ENCODE data around the gene ZNF248. TPM values are rescaled to one million over a fixed set of nuclear protein-coding genes. Genes with fewer than 3 reads are reported as not detected.

The ZNF248 gene
- total and polyA plus RNA-seq, 2 donors (not counting 1 experiment from before 2014, with no cell fraction given) = 6.9 to 10.9 TPM

GRCh38 chr10:37895674-37896073 is 38.3 kb upstream of the ZNF248 start:
- Histone ChIP-seq H3K79me2 (ENCODE audit: control insufficient read depth, insufficient read depth, low read length) (no peaks in the 10 kb centered on the region), H3K9ac (ENCODE audit: insufficient read depth, low read length) (no peak overlapping the region), H2AFZ (ENCODE audit: low read length) (no peak overlapping the region), H3K4me1 (ENCODE audit: control insufficient read depth, extremely low read depth, insufficient read depth, low read length) (no peaks in the 10 kb centered on the region), H3K36me3 (ENCODE audit: control insufficient read depth, insufficient read depth, low read length) (no peaks in the 10 kb centered on the region), H3K27ac (ENCODE audit: insufficient read depth, low read length) (no peak overlapping the region), H4K20me1 (ENCODE audit: control insufficient read depth, extremely low read depth, insufficient read depth, low read length) (no peaks in the 10 kb centered on the region), H3K27me3 (ENCODE audit: control insufficient read depth, insufficient read depth, low read length) (no peaks in the 10 kb centered on the region), H3K4me2 (ENCODE audit: extremely low read depth, insufficient read depth, low read length) (no peak overlapping the region), H3K9me3 (ENCODE audit: control insufficient read depth, insufficient read depth, low read depth, low read length) (no peaks in the 10 kb centered on the region), H3K4me3 (replicated peaks in 1 of 4; ENCODE audit: control extremely low read depth in 1 of 4, insufficient read depth in 1 of 4, low read depth in 3 of 4, low read length in 4 of 4) (no peak overlapping the region)
- TF ChIP-seq CTCF (conservative IDR thresholded peaks at IDR 0.05 in 1 of 2, IDR thresholded peaks at IDR 0.05 in 1 of 2; ENCODE audit: low read depth in 1 of 2, low read length in 2 of 2) (no peak), EZH2 (IDR thresholded peaks at IDR 0.05; ENCODE audit: low read length, missing control alignments) (no peak)
- DNase-seq (ENCODE audit: low read depth in 2 of 2) = no peak

GRCh38 chr10:37885850-37886249 is 28.4 kb upstream of the ZNF248 start:
- no peaks in the 10 kb centered on the region for H3K79me2 ChIP-seq (ENCODE audit: control insufficient read depth, insufficient read depth, low read length)
- no peak for TF ChIP-seq EZH2 (IDR thresholded peaks at IDR 0.05; ENCODE audit: low read length, missing control alignments)
- TF ChIP-seq CTCF (conservative IDR thresholded peaks at IDR 0.05 in 1 of 2, IDR thresholded peaks at IDR 0.05 in 1 of 2; ENCODE audit: low read depth in 1 of 2, low read length in 2 of 2) = no peak
- no peak overlapping the region for H3K9ac ChIP-seq (ENCODE audit: insufficient read depth, low read length)
- no peak overlapping the region for H3K4me3 ChIP-seq (replicated peaks in 1 of 4; ENCODE audit: control extremely low read depth in 1 of 4, insufficient read depth in 1 of 4, low read depth in 3 of 4, low read length in 4 of 4)
- H3K27me3 ChIP-seq (ENCODE audit: control insufficient read depth, insufficient read depth, low read length) = no peaks in the 10 kb centered on the region
- H2AFZ ChIP-seq (ENCODE audit: low read length) = no peak overlapping the region
- H3K27ac ChIP-seq (ENCODE audit: insufficient read depth, low read length) = no peak overlapping the region
- H3K4me2 ChIP-seq (ENCODE audit: extremely low read depth, insufficient read depth, low read length) = no peak overlapping the region
- H4K20me1 ChIP-seq (ENCODE audit: control insufficient read depth, extremely low read depth, insufficient read depth, low read length) = no peaks in the 10 kb centered on the region
- no peaks in the 10 kb centered on the region for H3K36me3 ChIP-seq (ENCODE audit: control insufficient read depth, insufficient read depth, low read length)
- H3K9me3 ChIP-seq (ENCODE audit: control insufficient read depth, insufficient read depth, low read depth, low read length) = no peaks in the 10 kb centered on the region
- DNase-seq (ENCODE audit: low read depth in 2 of 2) = no peak
- no peaks in the 10 kb centered on the region for H3K4me1 ChIP-seq (ENCODE audit: control insufficient read depth, extremely low read depth, insufficient read depth, low read length)

GRCh38 chr10:37872955-37873354 is 15.5 kb upstream of the ZNF248 start:
- Histone ChIP-seq H3K4me2 (ENCODE audit: extremely low read depth, insufficient read depth, low read length) (no peak overlapping the region), H3K79me2 (ENCODE audit: control insufficient read depth, insufficient read depth, low read length) (no peaks in the 10 kb centered on the region), H2AFZ (ENCODE audit: low read length) (no peak overlapping the region), H3K27ac (ENCODE audit: insufficient read depth, low read length) (no peak overlapping the region), H4K20me1 (ENCODE audit: control insufficient read depth, extremely low read depth, insufficient read depth, low read length) (no peaks in the 10 kb centered on the region), H3K36me3 (ENCODE audit: control insufficient read depth, insufficient read depth, low read length) (no peaks in the 10 kb centered on the region), H3K4me3 (replicated peaks in 1 of 4; ENCODE audit: control extremely low read depth in 1 of 4, insufficient read depth in 1 of 4, low read depth in 3 of 4, low read length in 4 of 4) (no peak overlapping the region), H3K4me1 (ENCODE audit: control insufficient read depth, extremely low read depth, insufficient read depth, low read length) (no peaks in the 10 kb centered on the region), H3K9ac (ENCODE audit: insufficient read depth, low read length) (no peak overlapping the region), H3K27me3 (ENCODE audit: control insufficient read depth, insufficient read depth, low read length) (no peaks in the 10 kb centered on the region), H3K9me3 (ENCODE audit: control insufficient read depth, insufficient read depth, low read depth, low read length) (no peaks in the 10 kb centered on the region)
- no peak for DNase-seq (ENCODE audit: low read depth in 2 of 2)
- TF ChIP-seq CTCF (conservative IDR thresholded peaks at IDR 0.05 in 1 of 2, IDR thresholded peaks at IDR 0.05 in 1 of 2; ENCODE audit: low read depth in 1 of 2, low read length in 2 of 2) = no peak
- no peak for TF ChIP-seq EZH2 (IDR thresholded peaks at IDR 0.05; ENCODE audit: low read length, missing control alignments)
